Breast epithelium (tissue), 3 donors: ENCODE data around the gene PARVB.

Source experiments
- CTCF ChIP-seq, 3 donors: fragments of 450-650 bp; IDR thresholded peaks; one replicate each; pipeline ENCODE4 v1.5.1; 2016 to 2017; ENCODE audit warnings: antibody characterized with exemption in 3 of 3, mild to moderate bottlenecking in 3 of 3, moderate library complexity in 3 of 3
- POLR2A ChIP-seq: fragments of 450-650 bp; IDR thresholded peaks from one replicate; pipeline ENCODE4 v1.6.1; 2016; ENCODE audit warnings: antibody characterized with exemption, mild to moderate bottlenecking, moderate library complexity

- TF ChIP-seq CTCF (IDR thresholded peaks at IDR 0.05) (no peak), POLR2A (no peak)
These were observed 44.5 kb downstream of the PARVB start for GRCh38 chr22:44068422-44069191.
